Subcutaneous adipose tissue (tissue), 4 donors: ENCODE results near the gene PLIN1. TPM values are rescaled to one million over a fixed set of nuclear protein-coding genes. Genes with fewer than 3 reads are reported as not detected.

ENCODE experiments used
- CTCF ChIP-seq: fragments of 450-650 bp; IDR thresholded peaks from one replicate; pipeline ENCODE4 v1.5.1; 2016; ENCODE audit warnings: low read depth, mild to moderate bottlenecking, control low read depth, antibody characterized with exemption, moderate library complexity
- total RNA-seq, 4 donors: library from RNA; depleted of rRNA; stranded (reverse); fragments of >200 nt; gene quantifications; one replicate each; pipeline ENCODE4 v1.1.0, GENCODE V29; 2016

The PLIN1 gene
- total RNA-seq, 4 donors from 2014 or later = 722 to 3,387 (median 1,779) TPM

GRCh38 chr15:89666184-89666857, 12.8 kb downstream of the PLIN1 start:
- TF ChIP-seq CTCF = no peak

GRCh38 chr15:89665449-89666181, 13.6 kb downstream of the PLIN1 start:
- TF ChIP-seq CTCF = no peak

GRCh38 chr15:89664441-89665350, 14.5 kb downstream of the PLIN1 start:
- TF ChIP-seq CTCF = no peak

- no peak for TF ChIP-seq CTCF
Observed at GRCh38 chr15:89662893-89663626, 16.1 kb downstream of the PLIN1 start.

- no peak for TF ChIP-seq CTCF
Observed at GRCh38 chr15:89660556-89660955, 18.6 kb downstream of the PLIN1 start.

- no peak for TF ChIP-seq CTCF
Observed at GRCh38 chr15:89659295-89659694, 19.9 kb downstream of the PLIN1 start.
